ENCODE measurements around the gene TUBA1A. TPM values are rescaled to one million over a fixed set of nuclear protein-coding genes. Genes with fewer than 3 reads are reported as not detected.
"Not testable (repeated sequence)": the region's sequence is repeated elsewhere in the genome, so short reads cannot be mapped to it uniquely, and the experiment has no call there.

The TUBA1A gene
- total and polyA plus RNA-seq, 2 experiments from 2014 or later, result 189 to 424 TPM

GRCh38 chr12:49187184-49187583 is 1.7 kb downstream of the TUBA1A start (continued):
- no peak for TF ChIP-seq REST (IDR thresholded peaks at IDR 0.05; ENCODE audit: unreplicated experiment)
- TF ChIP-seq ZNF331 (CRISPR knock-in tag; IDR thresholded peaks at IDR 0.05; ENCODE audit: low read depth), result no peak
- TF ChIP-seq CREB1 (CRISPR knock-in tag; IDR thresholded peaks at IDR 0.05; ENCODE audit: low read depth), result no peak
- no peak for TF ChIP-seq NANOG (IDR thresholded peaks at IDR 0.05; ENCODE audit: borderline replicate concordance)
- TF ChIP-seq CTCF (conservative IDR thresholded peaks at IDR 0.05; ENCODE audit: low read depth in 2 of 2), result no peak

GRCh38 chr12:49186307-49186706 is 2.6 kb downstream of the TUBA1A start:
- not testable (repeated sequence) for H3K27me3 Mint-ChIP-seq (ENCODE audit: insufficient read depth, low read depth, poor library complexity); H3K4me3 Mint-ChIP-seq; H3K27ac Mint-ChIP-seq; H3K27ac ChIP-seq (ENCODE audit: low read depth); H4K20me1 ChIP-seq (replicated peaks; ENCODE audit: insufficient read depth); DNase-seq (ENCODE audit: low spot score); H2AFZ ChIP-seq; H3K9me2 ChIP-seq (ENCODE audit: insufficient read depth); H3K4me2 ChIP-seq; H3K9me3 Mint-ChIP-seq; H3F3A ChIP-seq (replicated peaks; ENCODE audit: low read depth); ATAC-seq; H3K27me3 ChIP-seq (ENCODE audit: insufficient read depth); H3K4me3 ChIP-seq
- Histone ChIP-seq H3K36me3 (ENCODE audit: insufficient read depth) (peaks cover 18% of the 10 kb centered on the region; the same call in 1 of the 2 replicates), H3K79me2 (replicated peaks; ENCODE audit: insufficient read depth) (peaks cover 19% of the 10 kb centered on the region), H3K4me1 (ENCODE audit: insufficient read depth) (peaks cover 16% of the 10 kb centered on the region)
- Mint-ChIP-seq H3K4me1 (peaks cover 12% of the 10 kb centered on the region), H3K36me3 (ENCODE audit: low read depth) (peaks cover 23% of the 10 kb centered on the region)

- not testable (repeated sequence) for H3F3A ChIP-seq (replicated peaks; ENCODE audit: low read depth); H3K4me2 ChIP-seq; H4K20me1 ChIP-seq (replicated peaks; ENCODE audit: insufficient read depth); H3K4me3 ChIP-seq; H3K27me3 ChIP-seq (ENCODE audit: insufficient read depth); H3K9me3 Mint-ChIP-seq; H2AFZ ChIP-seq; ATAC-seq; DNase-seq (ENCODE audit: low spot score); H3K27ac ChIP-seq (ENCODE audit: low read depth); H3K27ac Mint-ChIP-seq; H3K27me3 Mint-ChIP-seq (ENCODE audit: insufficient read depth, low read depth, poor library complexity); H3K4me3 Mint-ChIP-seq; H3K4me1 ChIP-seq (ENCODE audit: insufficient read depth); H3K9me2 ChIP-seq (ENCODE audit: insufficient read depth)
- Mint-ChIP-seq H3K4me1 (peaks cover 10% of the 10 kb centered on the region), H3K36me3 (ENCODE audit: low read depth) (peaks cover 23% of the 10 kb centered on the region)
- peaks cover 19% of the 10 kb centered on the region for H3K79me2 ChIP-seq (replicated peaks; ENCODE audit: insufficient read depth)
- peaks cover 18% of the 10 kb centered on the region; the same call in 1 of the 2 replicates for H3K36me3 ChIP-seq (ENCODE audit: insufficient read depth)
Observed at GRCh38 chr12:49184697-49185096, 4.2 kb downstream of the TUBA1A start.

GRCh38 chr12:49183214-49183950 is 5.5 kb downstream of the TUBA1A start:
- H4K20me1 ChIP-seq (replicated peaks; ENCODE audit: insufficient read depth), result not testable (repeated sequence)
- peaks cover 18% of the 10 kb centered on the region; the same call in 1 of the 2 replicates for H3K36me3 ChIP-seq (ENCODE audit: insufficient read depth)

More at GRCh38 chr12:49183214-49183950, 5.5 kb downstream of the TUBA1A start:
- H3K4me2 ChIP-seq; H3F3A ChIP-seq (replicated peaks; ENCODE audit: low read depth); H2AFZ ChIP-seq; H3K27ac Mint-ChIP-seq; H3K27me3 ChIP-seq (ENCODE audit: insufficient read depth); H3K9me2 ChIP-seq (ENCODE audit: insufficient read depth); H3K4me3 ChIP-seq; H3K9me3 Mint-ChIP-seq; DNase-seq (ENCODE audit: low spot score); H3K27me3 Mint-ChIP-seq (ENCODE audit: insufficient read depth, low read depth, poor library complexity); H3K4me3 Mint-ChIP-seq; H3K4me1 ChIP-seq (ENCODE audit: insufficient read depth); H3K4me1 Mint-ChIP-seq; H3K27ac ChIP-seq (ENCODE audit: low read depth); ATAC-seq: not testable (repeated sequence)
- peaks cover 23% of the 10 kb centered on the region for H3K36me3 Mint-ChIP-seq (ENCODE audit: low read depth)
- H3K79me2 ChIP-seq (replicated peaks; ENCODE audit: insufficient read depth), result peaks cover 18% of the 10 kb centered on the region

Measured in GM23338 (cell line).